DMS 273 (cell line): ENCODE measurements around the gene SLC30A2.

Experiments
- DNase-seq: peaks from one replicate; lab custom pipeline; 2025; ENCODE audit not compliant: unreplicated experiment; lab: John Stamatoyannopoulos, UW

The SLC30A2 gene

GRCh38 chr1:26041978-26042377 is 3.9 kb downstream of the SLC30A2 start:
- DNase-seq, result no peak

- DNase-seq, result no peak
Measured at GRCh38 chr1:26041401-26041800, 4.5 kb downstream of the SLC30A2 start.

GRCh38 chr1:26038904-26039303 is 7.0 kb downstream of the SLC30A2 start:
- no peak for DNase-seq

GRCh38 chr1:26038477-26038876 is 7.4 kb downstream of the SLC30A2 start:
- DNase-seq, result no peak

GRCh38 chr1:26037904-26038303 is 8.0 kb downstream of the SLC30A2 start:
- no peak for DNase-seq

DNA sequence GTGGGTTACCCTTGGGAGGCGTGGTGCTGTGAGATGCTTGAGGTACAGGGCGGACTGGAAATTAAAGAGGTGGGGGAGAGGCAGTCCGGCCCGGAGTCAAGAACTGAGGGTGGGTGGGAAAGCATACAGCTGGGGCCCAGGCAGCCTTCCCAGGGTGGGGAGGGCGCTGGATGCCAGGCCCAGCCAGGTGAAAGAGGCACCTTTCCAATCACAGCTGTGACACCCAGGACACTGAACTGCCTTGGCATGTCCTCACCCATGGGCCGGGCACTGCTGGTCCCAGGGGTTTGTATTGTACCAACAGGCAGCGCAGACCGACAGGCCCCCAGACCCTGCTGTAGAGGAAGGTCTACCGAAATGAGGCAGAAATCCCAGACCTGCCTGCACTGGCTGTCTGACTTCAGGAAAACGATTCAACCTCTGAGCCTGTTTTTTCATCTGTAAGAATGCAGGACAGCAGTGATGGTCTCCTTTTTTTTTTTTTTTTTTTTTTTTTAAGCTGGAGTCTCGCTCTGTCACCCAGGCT is 9.1 kb downstream of the SLC30A2 start:
- no peak for DNase-seq

- peak; percentile 86 for DNase-seq
Measured at GRCh38 chr1:26035959-26036755, 9.8 kb downstream of the SLC30A2 start.

GRCh38 chr1:26035203-26035958 is 10.5 kb downstream of the SLC30A2 start:
- DNase-seq, result peak; percentile 97

DNA sequence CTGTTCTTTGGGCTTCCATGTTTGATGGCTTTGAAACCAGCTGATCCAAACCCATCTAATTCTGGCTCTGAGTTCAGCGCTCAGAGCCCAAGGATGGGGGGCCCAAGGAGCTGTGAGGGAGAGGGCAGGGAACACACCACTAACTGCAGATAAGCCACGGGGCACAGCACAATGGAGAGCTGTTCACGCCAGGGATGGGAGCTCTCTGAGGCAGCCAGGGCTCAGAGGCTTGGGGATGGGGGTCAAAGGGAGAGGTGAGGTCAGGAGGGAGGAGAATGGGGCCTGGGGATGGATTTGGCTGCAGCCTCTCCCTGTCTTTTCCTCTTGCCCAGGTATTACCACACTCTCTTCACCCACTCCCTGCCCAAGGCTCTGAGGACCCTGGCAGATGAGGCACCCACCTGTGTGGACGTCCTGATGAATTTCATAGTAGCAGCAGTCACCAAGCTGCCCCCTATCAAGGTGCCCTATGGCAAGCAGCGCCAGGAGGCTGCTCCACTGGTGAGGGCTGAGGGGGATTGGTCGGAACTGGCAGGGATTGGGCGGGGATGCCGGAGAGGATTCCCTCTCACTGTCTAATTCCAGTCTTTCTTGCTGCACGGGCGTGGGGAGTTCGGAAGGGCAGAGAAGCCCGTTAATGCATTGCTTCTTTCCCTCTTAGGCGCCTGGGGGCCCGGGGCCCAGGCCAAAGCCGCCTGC is 11.3 kb downstream of the SLC30A2 start:
- DNase-seq, result peak; percentile 68

DNA sequence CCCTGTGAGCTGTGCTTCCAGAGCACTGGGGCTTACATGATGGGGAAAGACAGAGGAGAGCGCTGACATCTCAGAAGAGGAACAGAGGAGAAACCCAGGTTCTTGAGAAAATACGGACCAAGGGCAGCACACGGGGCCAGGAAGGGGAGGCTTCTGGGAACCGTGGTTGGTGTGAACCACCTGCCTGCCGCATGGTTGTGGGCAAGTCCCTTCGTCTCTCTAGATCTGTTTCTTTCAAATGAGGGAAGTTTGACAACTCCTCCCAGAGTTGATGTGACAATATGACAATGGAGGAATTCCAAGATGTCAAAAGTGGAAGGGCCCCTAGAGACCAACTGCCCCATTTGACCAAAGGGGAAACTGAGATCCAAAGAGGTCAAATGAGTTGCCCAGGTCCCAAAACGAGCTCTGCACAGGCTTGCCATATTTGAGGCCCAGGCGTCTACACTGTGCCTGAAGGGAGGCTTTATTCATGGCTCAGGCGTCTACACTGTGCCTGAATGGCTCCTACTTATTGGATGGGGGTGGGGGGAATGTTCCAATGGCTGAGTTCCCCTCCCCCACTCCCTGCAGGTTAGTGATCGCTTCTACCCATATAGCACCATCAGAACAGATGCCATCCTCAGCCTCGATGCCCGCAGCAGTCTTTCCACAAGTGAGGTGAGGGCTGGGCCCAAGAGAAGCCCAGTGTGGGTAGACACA is 13.1 kb downstream of the SLC30A2 start:
- DNase-seq, result no peak

DNA sequence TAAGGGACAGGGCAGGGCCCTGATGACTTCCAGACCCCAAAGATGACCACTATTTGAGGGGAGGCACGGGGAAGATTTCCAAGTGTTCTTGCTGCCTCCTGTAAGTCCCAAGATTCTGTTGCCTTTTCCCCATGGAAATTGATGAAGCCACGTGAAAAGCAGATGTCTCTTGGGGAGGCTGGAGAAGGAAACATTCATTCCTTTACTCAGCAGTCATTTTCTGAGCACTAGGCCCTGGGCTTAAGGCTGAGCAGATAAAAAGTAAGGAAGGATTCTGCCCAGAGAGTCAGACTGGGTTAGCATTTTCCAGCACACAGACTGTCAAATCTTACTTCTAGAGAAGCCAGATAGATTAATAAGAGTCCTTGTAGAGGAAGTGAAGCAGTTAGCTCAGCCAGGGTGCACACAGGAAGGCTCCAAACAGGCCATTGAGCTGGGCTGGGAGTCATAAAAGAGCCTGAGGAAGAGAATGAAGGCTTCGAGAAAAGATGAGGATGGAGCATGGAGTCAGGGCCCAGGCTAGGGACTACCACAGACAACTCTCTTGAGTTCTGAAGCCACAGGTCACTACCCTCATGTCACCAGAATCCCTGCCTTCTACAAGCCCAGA is 14.2 kb downstream of the SLC30A2 start:
- DNase-seq, result no peak

DNA sequence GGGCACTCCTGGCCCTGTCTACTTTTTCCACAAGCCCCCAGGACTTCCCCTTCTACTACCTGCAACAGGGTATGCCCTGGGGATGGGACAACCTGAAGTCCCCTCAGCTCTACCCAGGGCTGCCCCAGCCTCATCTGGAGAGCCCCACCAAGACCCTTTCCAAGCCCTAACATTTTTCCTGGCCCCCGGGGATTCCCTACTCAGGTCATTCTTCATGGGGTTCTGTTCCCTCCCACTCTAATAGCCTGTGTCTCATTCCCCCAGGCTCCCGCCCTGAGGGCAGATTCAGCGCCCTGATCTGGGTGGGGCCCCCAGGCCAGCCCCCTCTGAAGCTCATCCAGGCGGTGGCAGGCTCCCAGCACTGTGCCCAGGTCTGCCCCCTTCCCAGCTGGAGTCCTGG is 14.7 kb downstream of the SLC30A2 start:
- DNase-seq, result no peak

DNA sequence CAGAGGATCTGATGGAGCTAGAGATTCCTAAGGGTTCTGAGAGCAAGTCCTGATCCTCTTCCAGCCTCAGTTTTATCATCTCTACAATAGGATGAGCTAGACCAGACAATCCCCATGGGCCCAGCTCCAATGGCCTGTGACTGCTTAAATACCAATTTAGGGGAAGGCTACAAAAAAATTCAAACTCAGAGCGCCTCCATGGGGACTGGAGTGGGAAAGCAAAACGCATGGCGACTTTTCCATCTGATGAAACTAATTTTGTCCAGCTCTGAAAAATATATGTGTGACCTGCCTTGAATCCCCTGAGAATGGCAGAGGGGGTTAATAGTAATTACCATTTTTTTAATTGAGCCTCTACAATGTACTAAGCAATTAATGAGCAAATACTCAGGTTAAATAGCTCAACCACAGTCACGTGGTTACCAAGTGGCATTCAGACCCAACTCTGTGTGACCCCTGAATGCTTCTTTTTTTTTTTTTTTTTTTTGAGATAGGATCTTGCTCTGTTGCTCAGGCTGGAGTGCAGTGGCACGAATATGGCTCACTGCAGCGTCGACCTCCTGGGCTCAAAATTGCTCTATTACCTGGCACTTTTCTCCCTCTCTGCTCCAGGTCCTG is 15.9 kb downstream of the SLC30A2 start:
- peak; percentile 47 for DNase-seq

- no peak for DNase-seq
Measured at GRCh38 chr1:26029054-26029863, 16.7 kb downstream of the SLC30A2 start.

GRCh38 chr1:26028490-26028980 is 17.4 kb downstream of the SLC30A2 start:
- DNase-seq, result no peak

- DNase-seq, result no peak
Measured at GRCh38 chr1:26027716-26028489, 18.0 kb downstream of the SLC30A2 start.

DNA sequence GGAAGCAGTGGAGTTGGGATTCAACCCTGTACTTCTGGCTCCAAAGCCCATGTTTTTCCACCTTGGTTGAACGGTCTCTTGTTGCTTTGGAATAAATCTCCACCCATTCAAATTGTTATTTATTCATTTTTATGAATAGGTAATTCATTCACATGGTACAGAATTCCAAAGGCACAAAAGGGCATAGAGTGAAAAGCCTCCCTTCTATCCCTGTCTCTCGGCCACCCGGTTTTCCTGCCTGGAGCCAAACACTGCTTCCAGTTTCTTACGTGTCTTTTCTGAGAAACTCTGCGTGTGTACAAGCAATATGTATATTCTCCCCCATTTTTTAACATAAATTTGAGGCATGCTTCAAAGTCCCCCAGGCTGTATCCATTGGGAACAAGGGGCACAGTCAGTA is 20.4 kb downstream of the SLC30A2 start:
- DNase-seq, result no peak

DNA sequence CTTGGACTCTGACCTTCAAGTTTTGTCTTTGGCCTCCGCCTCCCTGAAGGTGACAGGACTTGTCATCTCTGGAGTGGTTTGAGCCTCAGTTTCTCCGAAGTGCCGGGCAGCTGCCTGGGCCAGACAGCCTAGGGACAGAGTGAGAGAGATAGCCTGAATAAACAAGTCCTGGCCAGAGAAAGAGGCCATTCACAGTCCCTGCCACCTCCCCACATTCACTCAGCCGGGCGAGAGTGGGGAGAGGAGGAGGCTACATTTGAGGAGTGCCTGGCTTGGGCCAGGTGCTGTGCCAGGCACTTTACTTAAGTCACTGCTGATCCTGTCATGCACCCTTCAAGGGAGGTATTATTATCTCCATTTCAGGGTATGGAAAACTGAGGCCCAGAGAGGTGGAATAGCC is 20.9 kb downstream of the SLC30A2 start:
- no peak for DNase-seq
